Epithelial cell of proximal tubule (primary cell): ENCODE measurements around the gene TRIM29. TPM values are rescaled to one million over a fixed set of nuclear protein-coding genes. Genes with fewer than 3 reads are reported as not detected.

Experiments used
- DNase-seq: peaks from one replicate; pipeline ENCODE4 v3.0.0-alpha.2; 2011; ENCODE audit warnings: low read depth
- H3K4me3 ChIP-seq: 2 replicates; pipeline ENCODE4 v1.5.1; 2011; ENCODE audit warnings: low read depth, mild to moderate bottlenecking, low read length
- total RNA-seq: library from RNA; depleted of rRNA; stranded (reverse); fragments of >200 nt; gene quantifications from 2 replicates; pipeline ENCODE4 v1.2.3, GENCODE V29; 2015
- TF ChIP-seq, protein P1 (sequence below): conservative IDR thresholded peaks from 2 replicates; pipeline ENCODE4 v1.5.1; 2012; ENCODE audit warnings: low read depth, mild to moderate bottlenecking, low read length

TRIM29 gene
- total RNA-seq, 1 donor from 2014 or later: not detected

- TF ChIP-seq, protein P1, sequence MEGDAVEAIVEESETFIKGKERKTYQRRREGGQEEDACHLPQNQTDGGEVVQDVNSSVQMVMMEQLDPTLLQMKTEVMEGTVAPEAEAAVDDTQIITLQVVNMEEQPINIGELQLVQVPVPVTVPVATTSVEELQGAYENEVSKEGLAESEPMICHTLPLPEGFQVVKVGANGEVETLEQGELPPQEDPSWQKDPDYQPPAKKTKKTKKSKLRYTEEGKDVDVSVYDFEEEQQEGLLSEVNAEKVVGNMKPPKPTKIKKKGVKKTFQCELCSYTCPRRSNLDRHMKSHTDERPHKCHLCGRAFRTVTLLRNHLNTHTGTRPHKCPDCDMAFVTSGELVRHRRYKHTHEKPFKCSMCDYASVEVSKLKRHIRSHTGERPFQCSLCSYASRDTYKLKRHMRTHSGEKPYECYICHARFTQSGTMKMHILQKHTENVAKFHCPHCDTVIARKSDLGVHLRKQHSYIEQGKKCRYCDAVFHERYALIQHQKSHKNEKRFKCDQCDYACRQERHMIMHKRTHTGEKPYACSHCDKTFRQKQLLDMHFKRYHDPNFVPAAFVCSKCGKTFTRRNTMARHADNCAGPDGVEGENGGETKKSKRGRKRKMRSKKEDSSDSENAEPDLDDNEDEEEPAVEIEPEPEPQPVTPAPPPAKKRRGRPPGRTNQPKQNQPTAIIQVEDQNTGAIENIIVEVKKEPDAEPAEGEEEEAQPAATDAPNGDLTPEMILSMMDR: no peak
- no peak for DNase-seq
- no peak overlapping the region for H3K4me3 ChIP-seq
Observed at GRCh38 chr11:120104041-120104565, 33.8 kb downstream of the TRIM29 start.

GRCh38 chr11:120102864-120103122 lies 35.1 kb downstream of the TRIM29 start:
- TF ChIP-seq, protein P1: no peak
- no peak for DNase-seq

GRCh38 chr11:120102050-120102863 lies 35.7 kb downstream of the TRIM29 start:
- no peak for DNase-seq
- TF ChIP-seq, protein P1: no peak
- H3K4me3 ChIP-seq: no peak overlapping the region

More at GRCh38 chr11:120102864-120103122, 35.1 kb downstream of the TRIM29 start:
- H3K4me3 ChIP-seq: no peak overlapping the region

- TF ChIP-seq, protein P1: no peak
- DNase-seq: no peak
- no peak overlapping the region for H3K4me3 ChIP-seq
Observed at GRCh38 chr11:120098503-120099020, 39.4 kb downstream of the TRIM29 start.

DNA sequence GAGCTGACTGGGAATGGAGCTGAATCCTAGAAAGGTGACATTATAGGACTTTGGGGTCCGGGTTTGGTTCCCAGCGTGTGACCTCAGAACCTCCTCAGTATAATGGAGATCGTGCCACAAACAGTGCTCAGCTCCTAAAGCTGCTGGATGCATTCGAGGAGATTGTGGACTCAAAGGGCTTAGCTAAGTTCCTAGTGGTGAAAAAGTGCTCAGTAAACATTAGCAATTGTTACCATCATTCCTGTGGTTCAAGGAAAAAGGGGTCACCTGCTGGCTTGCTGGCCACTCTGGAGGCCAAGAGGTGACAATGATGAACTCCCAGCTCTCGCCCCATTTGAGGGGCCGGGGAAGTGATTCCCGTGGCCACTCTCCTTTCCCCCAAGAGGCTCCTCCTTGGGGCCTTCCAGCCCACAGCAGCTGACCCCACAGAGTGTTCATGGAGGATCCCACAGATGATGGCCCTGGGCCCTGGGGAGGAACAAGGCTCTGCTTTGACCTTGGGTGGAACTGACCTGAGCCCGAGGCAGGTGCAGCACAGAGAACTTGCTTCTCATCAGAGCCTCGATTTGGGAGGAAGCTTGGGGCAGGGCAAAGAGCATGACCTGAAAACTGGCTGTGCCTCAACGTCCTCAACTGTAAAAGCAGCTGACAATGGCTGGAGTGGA lies 40.1 kb downstream of the TRIM29 start:
- H3K4me3 ChIP-seq: no peak overlapping the region
- no peak for DNase-seq
- TF ChIP-seq, protein P1: no peak

GRCh38 chr11:120096369-120097191 lies 41.3 kb downstream of the TRIM29 start:
- no peak for DNase-seq
- TF ChIP-seq, protein P1: no peak
- no peak overlapping the region for H3K4me3 ChIP-seq
